Cardiac fibroblast (primary cell): ENCODE data around the gene SMIM33.

Experiments used
- DNase-seq, 2 donors: peaks; one replicate each; pipeline versions ENCODE4 v3.0.0 to v3.0.0-alpha.2; 2010; ENCODE audit warnings: low read depth in 2 of 2
- H3K4me3 ChIP-seq, 2 donors: replicated peaks in 1 of 2; 1 replicate in 1 of 2; 2 replicates in 1 of 2; pipeline ENCODE4 v1.5.1; 2011; ENCODE audit warnings: low read depth in 2 of 2, low read length in 2 of 2, mild to moderate bottlenecking in 2 of 2, moderate library complexity in 1 of 2
- TF ChIP-seq, protein P1 (sequence below): IDR thresholded peaks from one replicate; pipeline ENCODE4 v1.5.1; 2011; ENCODE audit warnings: low read depth, mild to moderate bottlenecking, low read length, inconsistent platforms

Gene SMIM33

GRCh38 chr5:139517683-139518564, 47.1 kb downstream of the SMIM33 start:
- peak; percentile 87 to 89 for DNase-seq
- peak overlapping the region; percentile 55 to 63 for H3K4me3 ChIP-seq
- TF ChIP-seq, protein P1, sequence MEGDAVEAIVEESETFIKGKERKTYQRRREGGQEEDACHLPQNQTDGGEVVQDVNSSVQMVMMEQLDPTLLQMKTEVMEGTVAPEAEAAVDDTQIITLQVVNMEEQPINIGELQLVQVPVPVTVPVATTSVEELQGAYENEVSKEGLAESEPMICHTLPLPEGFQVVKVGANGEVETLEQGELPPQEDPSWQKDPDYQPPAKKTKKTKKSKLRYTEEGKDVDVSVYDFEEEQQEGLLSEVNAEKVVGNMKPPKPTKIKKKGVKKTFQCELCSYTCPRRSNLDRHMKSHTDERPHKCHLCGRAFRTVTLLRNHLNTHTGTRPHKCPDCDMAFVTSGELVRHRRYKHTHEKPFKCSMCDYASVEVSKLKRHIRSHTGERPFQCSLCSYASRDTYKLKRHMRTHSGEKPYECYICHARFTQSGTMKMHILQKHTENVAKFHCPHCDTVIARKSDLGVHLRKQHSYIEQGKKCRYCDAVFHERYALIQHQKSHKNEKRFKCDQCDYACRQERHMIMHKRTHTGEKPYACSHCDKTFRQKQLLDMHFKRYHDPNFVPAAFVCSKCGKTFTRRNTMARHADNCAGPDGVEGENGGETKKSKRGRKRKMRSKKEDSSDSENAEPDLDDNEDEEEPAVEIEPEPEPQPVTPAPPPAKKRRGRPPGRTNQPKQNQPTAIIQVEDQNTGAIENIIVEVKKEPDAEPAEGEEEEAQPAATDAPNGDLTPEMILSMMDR = peak; percentile 75
